ENCODE measurements around the gene GDI2. TPM values are rescaled to one million over a fixed set of nuclear protein-coding genes. Genes with fewer than 3 reads are reported as not detected.
"Not testable (repeated sequence)": the region's sequence is repeated elsewhere in the genome, so short reads cannot be mapped to it uniquely, and the experiment has no call there.

Gene GDI2
- total and polyA plus RNA-seq, 2 donors: 139 to 268 TPM

DNA sequence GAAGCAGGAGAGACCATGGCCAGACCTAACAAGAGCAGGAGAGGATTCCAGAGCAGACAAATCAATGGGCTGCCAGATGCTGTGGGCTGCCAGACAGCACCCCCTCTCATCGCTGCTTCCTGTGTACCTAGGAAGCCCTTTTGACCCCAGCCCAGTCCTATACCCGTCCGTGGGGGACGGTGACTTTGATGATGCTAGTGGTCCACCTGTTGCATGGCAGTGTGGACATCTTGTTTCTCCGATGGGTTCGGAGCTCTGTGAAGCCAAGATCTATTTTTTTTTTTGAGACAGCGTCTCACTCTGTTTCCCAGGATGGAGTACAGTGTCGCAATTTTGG, 18.2 kb upstream of the GDI2 start:
- no peaks in the 10 kb centered on the region for H3K27me3 ChIP-seq (ENCODE audit: control insufficient read depth in 2 of 2, insufficient read depth in 1 of 2, low read length in 1 of 2)
- no peak overlapping the region for H3K27ac ChIP-seq (ENCODE audit: low read depth in 1 of 2, low read length in 1 of 2)
- H3K4me1 ChIP-seq (ENCODE audit: control insufficient read depth in 2 of 2, insufficient read depth in 2 of 2, low read length in 2 of 2): no peaks in the 10 kb centered on the region
- H3K9me3 ChIP-seq (ENCODE audit: control insufficient read depth in 2 of 2, insufficient read depth in 1 of 2, low read length in 1 of 2): no peaks in the 10 kb centered on the region
- 98% methylated on average over 8 of the region's 8 CpGs for WGBS
- no peak overlapping the region for H3K4me3 ChIP-seq (ENCODE audit: low read length in 2 of 2)
- DNase-seq (ENCODE audit: low read depth in 6 of 9, low spot score in 9 of 9): no peak
- no peaks in the 10 kb centered on the region for H3K36me3 ChIP-seq (ENCODE audit: control insufficient read depth in 2 of 2, insufficient read depth in 2 of 2, low read length in 1 of 2)

DNA sequence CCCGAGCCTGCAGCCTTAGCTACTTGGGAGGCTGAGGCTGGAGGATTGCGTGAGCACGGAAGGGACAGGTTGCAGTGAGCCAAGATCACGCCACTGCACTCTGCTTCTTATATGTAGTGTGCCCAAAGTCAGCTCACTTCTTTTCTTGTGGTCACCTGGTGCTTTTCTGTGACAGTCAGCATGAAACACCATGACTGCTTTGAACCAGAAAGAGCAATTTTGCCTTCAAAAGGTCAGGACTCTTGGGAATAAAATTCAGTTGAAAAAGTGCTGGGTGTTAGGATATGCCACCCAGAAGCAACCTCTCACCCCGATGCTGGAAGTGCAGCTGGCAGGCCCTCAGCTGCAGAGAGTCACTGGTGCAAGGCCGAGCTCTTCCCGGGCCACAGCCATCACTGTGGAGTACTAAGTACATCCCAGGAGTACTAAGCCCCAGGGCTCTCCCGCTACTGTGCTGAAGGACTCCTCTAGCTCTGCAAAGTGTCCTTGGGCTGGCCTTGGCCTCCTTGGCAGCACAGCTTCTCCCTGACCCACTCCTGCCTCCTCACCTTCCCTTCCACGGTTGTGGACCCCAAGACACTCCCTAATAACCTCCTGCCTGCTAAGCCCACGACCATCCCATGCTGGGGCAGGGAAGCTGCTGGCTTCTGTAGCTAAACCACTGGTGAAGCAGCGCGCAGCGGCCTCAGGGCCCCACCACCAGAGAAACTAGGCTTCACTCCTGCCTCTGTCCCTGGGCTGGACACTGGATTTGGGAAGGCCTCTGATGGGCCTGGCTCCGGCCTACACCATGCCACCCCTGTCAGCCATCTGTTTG, 17.6 kb upstream of the GDI2 start:
- Histone ChIP-seq H3K36me3 (ENCODE audit: control insufficient read depth in 2 of 2, insufficient read depth in 2 of 2, low read length in 1 of 2) (no peaks in the 10 kb centered on the region), H3K27me3 (ENCODE audit: control insufficient read depth in 2 of 2, insufficient read depth in 1 of 2, low read length in 1 of 2) (no peaks in the 10 kb centered on the region), H3K9me3 (ENCODE audit: control insufficient read depth in 2 of 2, insufficient read depth in 1 of 2, low read length in 1 of 2) (no peaks in the 10 kb centered on the region), H3K27ac (ENCODE audit: low read depth in 1 of 2, low read length in 1 of 2) (no peak overlapping the region), H3K4me1 (ENCODE audit: control insufficient read depth in 2 of 2, insufficient read depth in 2 of 2, low read length in 2 of 2) (no peaks in the 10 kb centered on the region), H3K4me3 (ENCODE audit: low read length in 2 of 2) (no peak overlapping the region)
- 94% methylated on average over 14 of the region's 14 CpGs for WGBS
- no peak for DNase-seq (ENCODE audit: low read depth in 6 of 9, low spot score in 9 of 9)

DNA sequence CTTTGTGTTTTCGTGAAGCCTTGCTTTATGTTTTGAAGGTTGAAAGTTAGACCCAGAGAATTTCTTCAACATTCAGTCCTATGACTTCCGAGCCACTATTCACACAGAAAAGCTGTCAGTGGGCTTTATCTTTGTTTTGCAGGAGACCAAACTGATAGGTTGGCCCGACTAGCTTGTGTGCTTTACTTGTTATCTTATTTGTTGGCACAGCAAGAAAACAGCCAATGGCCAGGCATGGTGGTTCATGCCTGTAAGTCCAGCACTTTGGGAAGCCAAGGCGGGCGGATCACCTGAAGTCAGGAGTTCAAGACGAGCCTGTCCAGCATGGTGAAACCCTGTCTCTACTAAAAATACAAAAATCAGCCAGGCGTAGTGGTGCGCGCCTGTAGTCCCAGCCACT, 16.0 kb upstream of the GDI2 start:
- no peak overlapping the region for H3K27ac ChIP-seq (ENCODE audit: low read depth in 1 of 2, low read length in 1 of 2)
- H3K9me3 ChIP-seq (ENCODE audit: control insufficient read depth in 2 of 2, insufficient read depth in 1 of 2, low read length in 1 of 2): no peaks in the 10 kb centered on the region
- 95% methylated on average over 9 of the region's 9 CpGs for WGBS
- H3K36me3 ChIP-seq (ENCODE audit: control insufficient read depth in 2 of 2, insufficient read depth in 2 of 2, low read length in 1 of 2): no peaks in the 10 kb centered on the region
- H3K4me3 ChIP-seq (ENCODE audit: low read length in 2 of 2): no peak overlapping the region
- DNase-seq (ENCODE audit: low read depth in 6 of 9, low spot score in 9 of 9): no peak
- H3K27me3 ChIP-seq (ENCODE audit: control insufficient read depth in 2 of 2, insufficient read depth in 1 of 2, low read length in 1 of 2): no peaks in the 10 kb centered on the region
- no peaks in the 10 kb centered on the region for H3K4me1 ChIP-seq (ENCODE audit: control insufficient read depth in 2 of 2, insufficient read depth in 2 of 2, low read length in 2 of 2)

DNA sequence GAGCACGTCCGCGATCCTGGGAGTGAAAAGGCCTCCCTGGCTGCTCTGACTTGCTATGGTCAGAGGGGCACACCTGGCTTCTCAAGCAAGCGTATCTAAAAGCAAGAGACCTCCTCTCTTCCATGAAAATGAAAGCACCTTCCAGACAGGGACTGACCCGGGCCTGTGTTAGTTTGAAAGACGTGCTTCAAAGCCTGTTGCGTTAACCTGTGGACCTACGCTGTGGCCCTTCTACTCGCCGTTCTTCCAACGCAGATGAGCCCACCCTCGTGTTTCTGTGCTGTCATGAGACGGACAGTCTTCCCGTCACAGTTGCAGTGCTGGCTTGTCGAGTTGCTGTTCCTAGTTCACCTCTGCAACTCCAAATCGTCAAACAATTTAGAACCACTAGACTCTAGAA, 15.5 kb upstream of the GDI2 start:
- WGBS: 97% methylated on average over 16 of the region's 16 CpGs
- Histone ChIP-seq H3K27me3 (ENCODE audit: control insufficient read depth in 2 of 2, insufficient read depth in 1 of 2, low read length in 1 of 2) (no peaks in the 10 kb centered on the region), H3K36me3 (ENCODE audit: control insufficient read depth in 2 of 2, insufficient read depth in 2 of 2, low read length in 1 of 2) (no peaks in the 10 kb centered on the region), H3K4me1 (ENCODE audit: control insufficient read depth in 2 of 2, insufficient read depth in 2 of 2, low read length in 2 of 2) (no peaks in the 10 kb centered on the region), H3K9me3 (ENCODE audit: control insufficient read depth in 2 of 2, insufficient read depth in 1 of 2, low read length in 1 of 2) (no peaks in the 10 kb centered on the region), H3K4me3 (ENCODE audit: low read length in 2 of 2) (no peak overlapping the region), H3K27ac (ENCODE audit: low read depth in 1 of 2, low read length in 1 of 2) (no peak overlapping the region)
- no peak for DNase-seq (ENCODE audit: low read depth in 6 of 9, low spot score in 9 of 9)

DNA sequence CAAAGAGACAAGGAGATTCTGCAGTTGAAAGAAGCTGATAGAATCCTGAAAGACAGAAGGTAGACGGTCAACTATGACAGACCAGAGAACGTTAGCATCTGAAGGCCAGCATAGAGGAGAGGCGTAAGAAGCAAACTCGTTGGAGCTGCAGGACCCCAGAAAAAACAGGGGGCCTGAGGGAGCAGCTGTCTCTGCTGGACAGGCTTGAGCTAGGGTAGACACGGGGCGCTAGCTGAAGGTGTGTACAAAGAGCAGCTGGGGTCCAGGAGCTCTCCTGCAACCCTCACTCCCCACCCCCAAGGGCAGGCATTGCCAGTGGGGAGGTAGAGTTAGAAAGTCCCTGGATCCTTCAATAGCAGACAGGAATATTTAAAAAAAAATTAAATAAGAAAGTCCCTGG, 14.6 kb upstream of the GDI2 start:
- H3K27ac ChIP-seq (ENCODE audit: low read depth in 1 of 2, low read length in 1 of 2): no peak overlapping the region
- H3K4me3 ChIP-seq (ENCODE audit: low read length in 2 of 2): no peak overlapping the region
- H3K9me3 ChIP-seq (ENCODE audit: control insufficient read depth in 2 of 2, insufficient read depth in 1 of 2, low read length in 1 of 2): no peaks in the 10 kb centered on the region
- 97% methylated on average over 6 of the region's 6 CpGs for WGBS
- H3K27me3 ChIP-seq (ENCODE audit: control insufficient read depth in 2 of 2, insufficient read depth in 1 of 2, low read length in 1 of 2): no peaks in the 10 kb centered on the region
- no peaks in the 10 kb centered on the region for H3K4me1 ChIP-seq (ENCODE audit: control insufficient read depth in 2 of 2, insufficient read depth in 2 of 2, low read length in 2 of 2)
- no peaks in the 10 kb centered on the region for H3K36me3 ChIP-seq (ENCODE audit: control insufficient read depth in 2 of 2, insufficient read depth in 2 of 2, low read length in 1 of 2)
- no peak for DNase-seq (ENCODE audit: low read depth in 6 of 9, low spot score in 9 of 9)

DNA sequence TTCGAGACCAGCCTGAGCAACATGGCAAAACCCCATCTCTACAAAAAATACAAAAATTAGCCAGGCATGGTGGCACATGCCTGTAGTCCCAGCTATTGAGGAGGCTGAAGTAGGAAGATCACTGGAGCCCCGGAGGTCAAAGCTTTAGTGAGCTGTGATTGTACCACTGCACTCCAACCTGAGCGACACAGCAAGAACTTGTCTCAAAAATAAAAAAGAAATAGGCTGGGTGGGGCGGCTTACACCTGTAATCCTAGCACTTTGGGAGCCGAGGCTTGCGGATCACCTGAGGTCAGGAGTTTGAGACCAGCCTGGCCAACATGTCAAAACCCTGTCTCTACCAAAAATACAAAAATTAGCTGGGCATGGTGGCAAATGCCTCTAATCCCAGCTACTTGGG, 13.3 kb upstream of the GDI2 start:
- H3K4me3 ChIP-seq (ENCODE audit: low read length in 2 of 2); H3K9me3 ChIP-seq (ENCODE audit: control insufficient read depth in 2 of 2, insufficient read depth in 1 of 2, low read length in 1 of 2); H3K36me3 ChIP-seq (ENCODE audit: control insufficient read depth in 2 of 2, insufficient read depth in 2 of 2, low read length in 1 of 2); H3K27me3 ChIP-seq (ENCODE audit: control insufficient read depth in 2 of 2, insufficient read depth in 1 of 2, low read length in 1 of 2); H3K27ac ChIP-seq (ENCODE audit: low read depth in 1 of 2, low read length in 1 of 2); DNase-seq (ENCODE audit: low read depth in 6 of 9, low spot score in 9 of 9); H3K4me1 ChIP-seq (ENCODE audit: control insufficient read depth in 2 of 2, insufficient read depth in 2 of 2, low read length in 2 of 2): not testable (repeated sequence)
- 98% methylated on average over 6 of the region's 6 CpGs for WGBS

DNA sequence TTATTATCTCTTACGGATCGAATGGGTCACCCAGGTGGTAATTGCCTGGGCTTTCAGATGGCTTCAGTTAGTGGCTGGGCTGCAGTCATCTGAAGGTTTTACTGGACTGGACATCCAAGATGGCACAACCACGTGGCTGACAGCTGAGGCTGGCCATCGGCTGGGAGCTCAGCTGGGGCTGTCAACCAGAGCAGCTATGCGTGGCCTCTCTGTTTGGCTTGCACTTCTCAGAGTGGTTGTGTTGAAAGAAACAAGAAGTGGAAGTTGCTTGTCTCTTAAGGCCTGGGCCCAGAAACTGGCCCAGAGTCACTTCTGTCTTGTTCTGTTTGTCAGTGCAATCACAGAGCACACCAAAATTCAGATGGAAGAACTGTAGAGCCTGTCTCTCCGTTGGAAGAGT, 5.7 kb upstream of the GDI2 start:
- Histone ChIP-seq H3K4me1 (ENCODE audit: control insufficient read depth in 2 of 2, insufficient read depth in 2 of 2, low read length in 2 of 2) (peaks cover 0 to 12% of the 10 kb centered on the region in 2 donors), H3K9me3 (ENCODE audit: control insufficient read depth in 2 of 2, insufficient read depth in 1 of 2, low read length in 1 of 2) (no peaks in the 10 kb centered on the region), H3K27me3 (ENCODE audit: control insufficient read depth in 2 of 2, insufficient read depth in 1 of 2, low read length in 1 of 2) (no peaks in the 10 kb centered on the region), H3K36me3 (ENCODE audit: control insufficient read depth in 2 of 2, insufficient read depth in 2 of 2, low read length in 1 of 2) (no peaks in the 10 kb centered on the region), H3K27ac (ENCODE audit: low read depth in 1 of 2, low read length in 1 of 2) (no peak overlapping the region), H3K4me3 (ENCODE audit: low read length in 2 of 2) (no peak overlapping the region)
- DNase-seq (ENCODE audit: low read depth in 6 of 9, low spot score in 9 of 9): no peak
- 94% methylated on average over 6 of the region's 6 CpGs for WGBS

DNA sequence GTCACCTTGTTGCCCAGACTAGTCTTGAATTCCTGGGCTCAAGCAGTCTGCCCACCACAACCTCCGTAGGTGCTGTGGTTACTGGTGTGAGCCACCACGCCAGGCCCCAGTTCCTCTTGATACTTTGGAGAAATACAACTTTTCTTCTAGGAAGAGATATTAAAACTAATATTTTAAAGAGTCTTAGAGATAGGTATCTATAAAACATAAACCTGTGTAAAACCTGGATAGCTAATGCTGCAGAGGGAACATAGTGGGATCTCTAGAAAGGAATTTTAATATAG, 4.8 kb upstream of the GDI2 start:
- Histone ChIP-seq H3K9me3 (ENCODE audit: control insufficient read depth in 2 of 2, insufficient read depth in 1 of 2, low read length in 1 of 2) (no peaks in the 10 kb centered on the region), H3K36me3 (ENCODE audit: control insufficient read depth in 2 of 2, insufficient read depth in 2 of 2, low read length in 1 of 2) (no peaks in the 10 kb centered on the region), H3K4me1 (ENCODE audit: control insufficient read depth in 2 of 2, insufficient read depth in 2 of 2, low read length in 2 of 2) (peaks cover 0 to 12% of the 10 kb centered on the region in 2 donors), H3K27ac (ENCODE audit: low read depth in 1 of 2, low read length in 1 of 2) (no peak overlapping the region), H3K27me3 (ENCODE audit: control insufficient read depth in 2 of 2, insufficient read depth in 1 of 2, low read length in 1 of 2) (no peaks in the 10 kb centered on the region), H3K4me3 (ENCODE audit: low read length in 2 of 2) (no peak overlapping the region)
- 90% methylated on average over 2 of the region's 2 CpGs for WGBS
- no peak for DNase-seq (ENCODE audit: low read depth in 6 of 9, low spot score in 9 of 9)

DNA sequence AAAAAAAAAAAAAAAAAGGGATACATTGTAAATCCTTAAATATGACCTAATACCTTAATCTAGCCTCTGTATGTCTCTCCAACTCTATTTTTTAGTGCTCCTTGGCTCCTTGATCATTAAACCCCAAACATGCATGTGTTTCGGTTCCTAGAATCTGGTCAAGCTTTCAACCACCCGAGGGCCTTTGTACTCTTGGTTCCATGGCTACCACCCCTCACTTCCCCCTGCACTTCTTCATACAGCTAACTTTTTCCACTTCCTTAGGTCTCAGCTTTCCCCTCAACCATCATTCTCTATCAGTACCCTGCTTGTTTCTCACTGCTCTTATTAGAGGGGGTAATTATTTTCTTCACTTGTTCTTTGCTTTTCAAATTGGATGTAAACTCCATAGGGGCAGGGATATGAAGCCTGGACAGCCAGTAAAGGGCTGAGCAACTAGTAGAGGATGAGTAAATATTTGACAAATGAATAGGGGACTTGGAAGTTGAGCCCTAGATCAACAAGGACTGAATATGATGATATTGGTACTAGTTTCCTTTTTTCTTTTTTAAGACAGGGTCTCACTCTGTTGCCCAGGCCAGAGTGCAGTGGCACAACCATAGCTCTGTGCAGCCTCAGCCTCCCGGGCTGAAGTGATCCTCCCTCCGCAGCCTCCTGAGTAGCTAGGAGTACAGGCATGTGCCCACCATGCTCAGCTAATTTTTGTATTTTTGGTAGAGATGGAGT, 4.3 kb upstream of the GDI2 start:
- no peak overlapping the region for H3K27ac ChIP-seq (ENCODE audit: low read depth in 1 of 2, low read length in 1 of 2)
- H3K4me1 ChIP-seq (ENCODE audit: control insufficient read depth in 2 of 2, insufficient read depth in 2 of 2, low read length in 2 of 2): peaks cover 0 to 12% of the 10 kb centered on the region in 2 donors
- no peaks in the 10 kb centered on the region for H3K36me3 ChIP-seq (ENCODE audit: control insufficient read depth in 2 of 2, insufficient read depth in 2 of 2, low read length in 1 of 2)
- H3K4me3 ChIP-seq (ENCODE audit: low read length in 2 of 2): no peak overlapping the region
- WGBS: 94% methylated on average over 4 of the region's 4 CpGs
- no peaks in the 10 kb centered on the region for H3K9me3 ChIP-seq (ENCODE audit: control insufficient read depth in 2 of 2, insufficient read depth in 1 of 2, low read length in 1 of 2)
- no peak for DNase-seq (ENCODE audit: low read depth in 6 of 9, low spot score in 9 of 9)
- H3K27me3 ChIP-seq (ENCODE audit: control insufficient read depth in 2 of 2, insufficient read depth in 1 of 2, low read length in 1 of 2): no peaks in the 10 kb centered on the region

All from thymus (tissue), 11 donors.